Stimulated activated CD4-positive, alpha-beta T cell treated with anti-CD3 and anti-CD28 coated beads, Interleukin-1b, Interleukin-23, amount 100 ng/mL, for 48 hours (primary cell): ENCODE measurements around the gene TRIM52.
"Not testable (repeated sequence)": the region's sequence is repeated elsewhere in the genome, so short reads cannot be mapped to it uniquely, and the experiment has no call there.

Experiments used
- DNase-seq: peaks from one replicate; pipeline ENCODE4 v3.0.0-alpha.2; 2020

TRIM52 gene

DNA sequence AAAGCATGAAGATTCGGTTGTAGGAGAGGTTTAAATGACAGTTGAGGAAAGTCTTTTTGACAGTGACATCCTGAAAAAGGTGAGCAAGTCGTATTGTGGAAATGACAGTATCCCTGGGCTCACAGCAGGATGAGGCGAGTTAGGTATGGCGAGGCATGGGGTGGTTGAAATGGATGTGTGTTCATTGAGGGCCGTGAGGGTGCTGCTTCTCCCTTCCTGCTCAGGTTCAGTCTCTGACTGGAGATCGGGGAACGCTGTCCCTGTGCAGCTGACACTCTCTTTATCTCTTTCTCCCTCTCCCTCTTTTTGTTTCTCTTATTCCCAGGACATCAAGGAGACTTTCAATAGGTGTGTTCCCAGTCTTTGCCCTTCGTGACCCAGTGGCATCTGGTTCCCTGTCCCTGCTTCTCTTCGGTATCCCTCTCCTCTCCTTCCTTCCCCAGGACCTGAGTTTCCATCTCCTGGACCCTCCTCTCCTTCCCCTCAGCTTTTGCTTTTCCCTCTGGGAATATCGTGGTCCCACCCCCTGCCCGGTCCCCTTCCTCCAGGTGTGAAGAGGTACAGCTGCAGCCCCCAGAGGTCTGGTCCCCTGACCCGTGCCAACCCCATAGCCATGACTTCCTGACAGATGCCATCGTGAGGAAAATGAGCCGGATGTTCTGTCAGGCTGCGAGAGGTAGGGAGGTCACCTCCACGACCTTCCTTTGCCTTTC is 27.7 kb downstream of the TRIM52 start:
- no peak for DNase-seq

DNA sequence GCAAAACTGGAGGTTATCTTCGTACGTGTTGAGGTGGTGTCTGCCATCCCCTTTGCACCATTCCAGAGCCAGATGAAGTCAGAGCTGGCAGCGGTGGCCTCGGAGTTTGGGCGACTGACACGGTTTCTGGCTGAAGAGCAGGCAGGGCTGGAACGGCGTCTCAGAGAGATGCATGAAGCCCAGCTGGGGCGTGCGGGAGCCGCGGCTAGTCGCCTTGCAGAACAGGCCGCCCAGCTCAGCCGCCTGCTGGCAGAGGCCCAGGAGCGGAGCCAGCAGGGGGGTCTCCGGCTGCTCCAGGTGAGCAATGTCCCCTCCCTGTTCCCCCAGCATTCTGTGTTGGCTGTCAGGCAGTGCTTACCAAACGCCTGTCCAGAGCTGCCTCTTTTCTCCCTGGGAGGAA is 28.4 kb downstream of the TRIM52 start:
- DNase-seq = no peak

- no peak for DNase-seq
Measured at GRCh38 chr5:181231432-181231831, 29.5 kb downstream of the TRIM52 start.

GRCh38 chr5:181230551-181230950 is 30.4 kb downstream of the TRIM52 start:
- DNase-seq = no peak

DNA sequence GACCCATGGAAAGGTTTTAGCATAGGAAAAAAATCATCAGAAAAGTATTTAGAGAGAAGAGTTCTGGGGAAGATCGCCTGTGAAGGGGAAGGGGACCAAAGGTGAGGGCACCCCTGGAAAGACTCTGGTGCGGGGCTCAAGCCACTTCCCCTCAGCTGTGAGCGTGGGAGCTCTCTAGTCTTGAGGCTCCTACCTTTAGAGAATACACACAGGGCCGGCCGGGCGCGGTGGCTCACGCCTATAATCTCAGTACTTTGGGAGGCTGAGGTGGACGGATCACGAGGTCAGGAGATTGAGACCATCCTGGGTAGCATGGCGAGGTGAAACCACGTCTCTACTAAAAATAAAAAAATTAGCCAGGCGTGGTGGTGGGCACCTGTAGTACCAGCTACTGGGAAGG is 30.9 kb downstream of the TRIM52 start:
- no peak for DNase-seq

DNA sequence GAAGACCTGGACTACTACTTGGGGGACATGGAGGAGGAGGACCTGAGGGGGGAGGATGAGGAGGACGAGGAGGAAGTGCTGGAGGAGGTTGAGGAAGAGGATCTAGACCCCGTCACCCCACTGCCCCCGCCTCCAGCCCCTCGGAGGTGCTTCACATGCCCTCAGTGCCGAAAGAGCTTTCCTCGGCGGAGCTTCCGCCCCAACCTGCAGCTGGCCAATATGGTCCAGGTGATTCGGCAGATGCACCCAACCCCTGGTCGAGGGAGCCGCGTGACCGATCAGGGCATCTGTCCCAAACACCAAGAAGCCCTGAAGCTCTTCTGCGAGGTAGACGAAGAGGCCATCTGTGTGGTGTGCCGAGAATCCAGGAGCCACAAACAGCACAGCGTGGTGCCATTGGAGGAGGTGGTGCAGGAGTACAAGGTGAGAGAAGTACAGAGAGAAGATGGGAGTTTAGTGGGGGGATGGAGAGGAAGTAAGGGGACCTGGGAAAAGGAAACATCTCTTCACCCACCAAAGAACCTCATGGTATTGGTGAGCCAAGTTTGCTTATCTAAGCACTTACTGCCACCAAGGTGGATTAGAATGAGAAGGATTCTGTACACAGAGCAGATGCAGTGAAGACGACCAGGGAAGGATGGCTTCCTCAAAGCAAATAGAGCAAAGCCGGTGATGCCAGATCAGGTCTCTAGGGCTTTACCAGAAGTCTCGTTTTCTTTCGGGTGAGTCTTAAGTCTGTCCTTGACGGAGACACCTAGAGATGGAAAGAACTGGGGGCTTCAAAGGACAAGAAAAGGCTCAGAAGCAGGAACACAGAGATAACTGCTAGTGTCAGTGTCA is 36.3 kb downstream of the TRIM52 start:
- peak; percentile 28 for DNase-seq

DNA sequence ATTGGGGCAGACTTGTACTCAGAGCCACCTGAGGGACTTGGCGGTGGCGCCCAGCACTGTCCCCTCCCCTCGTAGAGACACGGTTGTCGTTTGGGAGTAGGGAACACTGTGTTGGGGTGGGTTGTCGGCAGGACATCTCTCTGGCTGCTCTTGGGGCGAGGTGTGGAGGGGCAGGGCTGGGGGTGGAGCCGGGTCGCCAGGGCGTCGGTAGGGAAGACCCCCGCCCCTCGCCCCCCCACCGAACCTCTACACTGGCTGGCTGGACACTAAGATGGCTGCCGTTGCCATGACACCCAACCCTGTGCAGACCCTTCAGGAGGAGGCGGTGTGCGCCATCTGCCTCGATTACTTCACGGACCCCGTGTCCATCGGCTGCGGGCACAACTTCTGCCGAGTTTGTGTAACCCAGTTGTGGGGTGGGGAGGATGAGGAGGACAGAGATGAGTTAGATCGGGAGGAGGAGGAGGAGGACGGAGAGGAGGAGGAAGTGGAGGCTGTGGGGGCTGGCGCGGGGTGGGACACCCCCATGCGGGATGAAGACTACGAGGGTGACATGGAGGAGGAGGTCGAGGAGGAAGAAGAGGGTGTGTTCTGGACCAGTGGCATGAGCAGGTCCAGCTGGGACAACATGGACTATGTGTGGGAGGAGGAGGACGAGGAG is 37.1 kb downstream of the TRIM52 start:
- peak; percentile 53 for DNase-seq

DNA sequence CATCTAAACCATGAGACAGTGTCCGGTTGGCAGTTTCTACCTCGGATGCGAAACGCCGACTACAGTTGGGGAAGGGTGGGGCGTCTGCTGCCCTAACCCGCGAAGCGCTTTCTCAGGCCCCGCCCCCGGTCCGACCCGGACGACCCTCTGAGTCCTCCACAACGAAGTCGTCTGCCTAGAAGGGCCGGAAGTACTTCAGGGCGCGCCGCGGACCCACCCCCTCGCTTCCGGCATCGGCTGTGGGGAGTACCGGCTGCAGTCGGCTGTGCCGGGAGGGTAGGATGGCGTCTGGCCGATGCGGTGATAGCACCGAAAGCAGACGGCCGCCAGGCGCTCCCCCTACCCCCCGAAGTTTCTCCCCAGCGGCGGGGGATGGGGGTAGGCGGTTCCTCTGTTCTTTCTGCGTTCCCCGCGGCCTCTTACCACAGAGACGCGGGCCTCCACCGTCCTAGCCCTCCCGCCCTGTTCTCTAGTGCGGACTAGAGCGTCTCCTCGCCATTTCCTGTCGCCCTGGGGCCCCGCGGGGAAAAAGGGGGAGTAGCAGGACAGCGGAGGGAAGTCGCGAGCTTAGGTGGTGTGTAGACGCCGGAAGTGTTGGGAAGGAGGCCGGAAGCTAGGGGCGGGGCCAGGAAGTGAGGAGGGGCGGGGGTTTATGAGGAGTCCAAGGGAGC is 37.8 kb downstream of the TRIM52 start, which contains the start of gene TRIM41:
TSS of gene TRIM41 (plus strand) at position 224 of the 671 bp plus-strand sequence. CDS start 719 bp downstream, outside the sequence.
- peak; percentile 98 for DNase-seq

DNA sequence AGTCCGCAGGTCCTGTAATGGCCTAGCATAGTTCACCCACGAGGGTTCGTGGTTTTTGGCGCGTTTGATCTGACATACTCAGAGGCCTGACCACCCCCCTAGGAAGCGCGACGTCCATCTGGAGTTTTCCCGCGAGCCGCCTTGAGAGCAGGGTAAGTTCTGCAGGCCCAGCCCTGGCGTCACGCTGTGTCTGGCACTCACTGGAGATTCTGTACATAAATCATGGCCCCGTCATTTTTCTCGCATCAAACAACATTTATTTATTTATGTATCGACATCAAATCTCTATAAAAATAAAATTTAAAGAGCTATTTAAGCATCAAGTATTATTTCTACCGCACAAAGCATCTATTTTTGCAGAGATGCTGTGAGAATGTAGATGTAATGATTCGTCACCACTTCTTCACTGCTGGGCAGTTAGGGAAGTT is 38.3 kb downstream of the TRIM52 start:
- no peak for DNase-seq

DNA sequence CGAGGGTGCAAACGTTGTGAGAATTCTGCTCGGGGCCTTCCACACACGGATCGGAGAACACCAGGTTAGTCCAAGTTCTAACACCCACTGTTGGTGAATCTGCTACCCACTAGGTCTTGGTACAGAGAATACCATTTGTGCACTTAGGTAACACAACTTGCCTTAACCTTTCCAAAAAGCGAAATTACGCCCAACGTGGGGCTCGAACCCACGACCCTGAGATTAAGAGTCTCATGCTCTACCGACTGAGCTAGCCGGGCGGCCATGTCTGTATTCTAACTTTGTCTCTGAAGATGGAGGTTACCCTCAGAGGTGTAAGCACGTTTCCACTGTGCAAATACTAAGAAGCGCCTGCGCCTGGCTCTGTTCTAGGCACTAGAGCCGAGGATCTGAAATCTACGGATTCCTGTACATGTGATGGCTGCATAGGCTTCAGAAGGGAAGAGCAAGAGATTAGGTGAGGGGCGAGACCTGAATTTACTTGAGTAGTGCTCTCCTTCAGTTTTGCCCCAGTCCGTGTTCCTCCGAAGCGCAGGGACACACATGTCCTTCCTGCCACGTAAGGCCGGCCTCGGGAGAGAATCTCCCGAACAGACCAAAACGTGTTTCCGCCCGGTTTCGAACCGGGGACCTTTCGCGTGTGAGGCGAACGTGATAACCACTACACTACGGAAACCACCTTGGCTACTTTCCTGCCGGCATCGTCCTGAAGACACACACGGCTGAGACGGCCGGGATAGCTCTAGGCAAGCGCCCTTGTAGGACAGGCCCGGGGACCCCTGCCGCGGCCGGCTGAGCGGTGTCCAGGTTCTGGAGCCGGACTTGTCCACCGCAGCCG is 38.9 kb downstream of the TRIM52 start:
- DNase-seq = peak; percentile 97

GRCh38 chr5:181221105-181221791 is 39.7 kb downstream of the TRIM52 start:
- no peak for DNase-seq

- DNase-seq = no peak
Measured at GRCh38 chr5:181220178-181220515, 40.8 kb downstream of the TRIM52 start.

DNA sequence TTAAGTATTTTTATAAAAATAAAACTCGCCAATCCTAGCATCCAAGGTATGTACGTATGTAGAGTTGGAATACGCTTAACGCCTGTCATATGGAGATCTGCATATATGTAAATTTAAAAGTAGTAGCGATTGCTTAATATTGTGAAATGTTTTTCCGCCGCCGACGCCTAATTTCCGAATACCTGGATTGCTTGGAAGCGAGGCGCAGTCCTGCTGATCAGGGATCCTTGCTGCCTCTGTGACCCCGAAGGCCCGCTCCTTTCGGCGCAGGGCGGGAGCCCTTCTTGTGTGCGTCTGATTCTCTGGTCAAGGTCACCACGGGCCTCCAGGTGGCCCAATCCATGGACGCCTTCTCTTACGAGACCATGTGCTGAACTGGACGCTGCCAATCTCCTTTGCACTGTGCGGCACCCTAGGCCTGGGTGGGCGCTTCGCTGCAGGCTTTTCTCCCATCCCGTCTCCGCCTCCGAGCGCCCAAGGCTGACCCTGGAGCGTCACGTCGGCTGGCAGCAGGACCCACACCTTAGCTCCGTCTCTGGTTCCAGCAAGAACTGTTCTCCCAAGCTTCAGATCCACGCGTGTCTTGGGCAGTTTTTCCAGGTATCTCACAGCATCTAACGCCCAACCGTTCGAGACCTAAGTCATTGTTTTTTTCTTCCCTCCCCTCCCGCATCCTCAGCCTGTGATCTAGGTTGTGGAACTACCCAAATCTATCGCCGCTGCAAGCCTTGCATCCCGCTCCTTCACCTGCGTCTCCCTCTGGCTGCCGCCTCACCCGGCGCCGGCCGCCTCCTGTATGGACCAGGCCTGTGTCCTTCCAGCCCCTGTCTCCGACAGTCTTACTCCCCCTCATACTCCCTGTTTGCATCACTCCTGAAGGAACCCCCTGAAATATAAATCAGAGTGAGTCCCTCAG is 41.4 kb downstream of the TRIM52 start:
- no peak for DNase-seq

DNA sequence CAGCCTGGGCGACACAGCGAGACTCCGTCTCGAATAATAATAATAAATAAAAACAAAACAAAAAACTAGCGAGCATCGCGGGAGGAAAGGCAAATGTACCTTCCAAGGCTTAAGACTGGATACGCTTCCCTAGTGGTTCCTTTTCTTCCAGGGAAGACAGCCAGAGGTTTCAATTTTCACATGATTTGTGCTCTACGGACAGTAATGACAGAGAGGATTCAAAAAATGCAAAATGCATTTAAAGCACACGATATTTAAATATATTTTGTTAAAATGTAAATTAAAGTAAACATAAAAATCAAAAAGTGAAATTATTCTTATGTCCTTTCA is 42.2 kb downstream of the TRIM52 start:
- no peak for DNase-seq

- DNase-seq = no peak
Measured at GRCh38 chr5:181217803-181218062, 43.2 kb downstream of the TRIM52 start.

DNA sequence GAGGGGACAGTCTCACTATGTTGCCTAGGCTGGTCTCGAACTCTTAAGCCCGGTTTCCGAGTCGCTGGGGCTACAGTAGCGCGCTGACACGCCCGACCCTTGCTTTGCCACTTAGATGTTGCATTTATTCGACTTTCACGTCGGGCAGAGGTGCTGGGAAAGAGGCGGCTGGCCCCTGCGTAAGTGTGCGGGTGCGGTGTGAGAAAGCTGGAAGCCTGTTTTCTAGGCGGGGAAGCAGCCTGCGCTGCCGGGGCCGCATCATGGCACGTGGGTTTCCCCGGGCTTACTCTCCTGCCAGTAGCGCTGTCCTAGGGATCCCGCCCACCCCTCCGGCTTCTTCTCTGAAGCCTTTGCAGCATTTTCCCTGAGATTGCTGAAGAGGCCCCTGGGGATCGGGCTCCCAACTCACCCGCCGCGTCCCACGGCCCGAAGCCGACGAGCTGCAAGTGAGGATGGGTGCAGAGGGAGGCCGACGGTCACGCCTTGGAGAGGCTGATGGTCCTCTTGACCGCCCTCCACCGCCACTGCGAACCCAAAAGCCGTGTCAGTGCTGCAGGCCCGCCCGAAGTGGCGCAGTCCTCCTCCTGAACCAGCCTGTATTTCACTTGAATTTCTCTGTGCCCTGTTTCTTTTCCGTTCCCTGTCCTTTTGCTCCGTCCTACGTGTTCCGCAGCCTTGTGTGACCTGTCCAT is 43.7 kb downstream of the TRIM52 start:
- peak; percentile 72 for DNase-seq

DNA sequence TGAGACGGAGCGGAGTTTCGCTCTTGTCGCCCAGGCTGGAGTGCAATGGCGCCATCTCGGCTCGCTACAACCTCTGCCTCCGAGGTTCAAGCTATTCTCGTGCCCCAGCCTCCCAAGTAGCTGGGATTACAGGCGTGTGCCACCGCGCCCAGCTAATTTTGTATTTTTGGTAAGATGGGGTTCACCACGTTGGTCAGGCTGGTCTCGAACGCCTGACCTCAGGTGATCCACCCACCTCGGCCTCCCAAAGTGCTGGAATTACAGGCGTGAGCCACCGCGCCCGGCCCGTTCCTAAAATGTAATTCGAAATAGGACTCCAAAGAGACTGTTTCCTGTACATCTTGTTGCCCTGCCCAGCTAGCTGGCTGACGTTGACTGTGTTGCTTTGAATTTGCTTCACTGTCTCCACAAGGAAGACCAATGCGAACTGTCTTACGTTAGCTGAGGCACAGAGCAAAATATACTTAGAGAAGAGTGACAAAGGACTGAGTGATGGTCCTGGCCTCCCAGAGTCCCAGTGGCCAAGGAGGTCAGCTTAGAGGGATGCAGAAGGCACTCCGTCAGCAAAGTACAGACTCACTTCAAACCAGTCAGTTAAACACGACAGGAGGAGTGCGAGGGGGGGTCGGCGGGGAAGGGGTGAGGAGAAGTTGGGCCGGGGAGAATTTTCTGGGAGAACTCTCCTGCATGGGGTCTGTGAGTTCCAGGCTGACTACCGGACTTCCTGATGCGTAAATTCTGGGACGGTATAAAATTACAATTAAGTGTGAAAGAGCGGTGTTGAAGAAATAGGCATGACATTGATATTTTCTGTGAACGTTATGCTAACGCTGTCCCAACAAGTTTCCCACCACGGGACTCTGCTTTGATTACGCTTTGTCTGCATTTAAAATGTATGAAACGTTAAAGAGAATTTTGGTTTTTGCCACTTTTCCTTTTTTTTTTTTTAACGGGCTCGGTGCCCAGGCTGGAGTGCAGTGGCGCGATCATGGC is 44.6 kb downstream of the TRIM52 start:
- DNase-seq = no peak

DNA sequence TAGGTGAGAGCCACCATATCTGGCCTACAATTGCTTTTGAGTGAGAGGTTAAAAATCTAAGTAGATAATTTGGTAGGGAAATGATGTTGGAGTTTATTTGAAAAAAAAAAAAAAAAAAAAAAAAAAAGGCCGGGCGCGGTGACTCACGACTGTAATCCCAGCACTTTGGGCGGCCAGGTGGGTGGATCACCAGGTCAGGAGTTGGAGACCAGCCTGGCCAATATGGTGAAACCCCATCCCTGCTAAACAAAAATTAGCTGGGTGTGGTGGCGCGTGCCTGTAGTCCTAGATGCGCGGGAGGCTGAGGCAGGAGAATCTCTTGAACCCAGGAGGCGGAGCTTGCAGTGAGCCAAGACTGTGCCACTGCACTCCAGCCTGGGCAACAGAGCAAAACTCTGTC is 46.7 kb downstream of the TRIM52 start:
- not testable (repeated sequence) for DNase-seq

GRCh38 chr5:181212934-181213333 is 48.0 kb downstream of the TRIM52 start:
- no peak for DNase-seq
